H1 (cell line): Measurements from ENCODE around the gene ZNF556. TPM values are rescaled to one million over a fixed set of nuclear protein-coding genes. Genes with fewer than 3 reads are reported as not detected.

Experiments
- CTCF ChIA-PET: fragments of 300-600 bp; sonication (Branson Sonifier 250); formaldehyde crosslinking; loops from one replicate; lab custom pipeline; 2021; ENCODE audit not compliant: partially characterized antibody; lab: Charles Lee
- POLR2A ChIA-PET: fragments of 300-600 bp; sonication (Branson Sonifier 250); formaldehyde crosslinking; loops from one replicate; lab custom pipeline; 2021; ENCODE audit warnings: inconsistent platforms; ENCODE audit not compliant: partially characterized antibody; lab: Charles Lee
- DNase-seq, 2 experiments: peaks; one replicate each; pipeline versions ENCODE4 v3.0.0 to v3.0.0-alpha.2; 2010 to 2022; ENCODE audit warnings: low spot score in 2 of 2, low read depth in 1 of 2, mixed read lengths in 1 of 2
- FAIRE-seq: peaks from 2 replicates; lab custom pipeline; 2011; peaks lifted over from hg19 to GRCh38; lab: Jason Lieb, UNC
- H2AFZ ChIP-seq: 2 replicates; pipeline ENCODE4 v1.8.1; 2012; ENCODE audit warnings: low read length, inconsistent platforms
- H2AK5ac ChIP-seq: 2 replicates; pipeline ENCODE4 v1.6.1; 2013; ENCODE audit warnings: low read depth, low read length
- H2BK120ac ChIP-seq: replicated peaks from 2 replicates; pipeline ENCODE3; 2013; ENCODE audit warnings: low read depth, low read length, inconsistent platforms
- H2BK12ac ChIP-seq: 2 replicates; pipeline ENCODE4 v1.6.1; 2013; ENCODE audit warnings: low read depth, low read length
- H2BK15ac ChIP-seq: 2 replicates; pipeline ENCODE4 v1.6.1; 2013; ENCODE audit warnings: low read length
- H2BK20ac ChIP-seq: 2 replicates; pipeline ENCODE4 v1.6.1; 2013; ENCODE audit warnings: low read length
- H2BK5ac ChIP-seq: 2 replicates; pipeline ENCODE4 v1.6.1; 2013; ENCODE audit warnings: low read depth, low read length
- H3K14ac ChIP-seq: 2 replicates; pipeline ENCODE4 v1.6.1; 2013; ENCODE audit warnings: inconsistent platforms; ENCODE audit not compliant: insufficient read length
- H3K18ac ChIP-seq: 2 replicates; pipeline ENCODE4 v1.6.1; 2013; ENCODE audit warnings: low read length; ENCODE audit errors: extremely low read depth
- H3K23ac ChIP-seq: 2 replicates; pipeline ENCODE4 v1.6.1; 2013; ENCODE audit warnings: inconsistent platforms; ENCODE audit not compliant: insufficient read length
- H3K23me2 ChIP-seq: 2 replicates; pipeline ENCODE4 v1.6.1; 2013; ENCODE audit warnings: low read depth, low read length
- H3K27ac ChIP-seq: 2 replicates; pipeline ENCODE4 v1.6.1; 2011; ENCODE audit warnings: low read depth, low read length, inconsistent platforms
- H3K27me3 ChIP-seq, 4 experiments: replicated peaks in 1 of 4; 1 replicate in 1 of 4; 2 replicates in 3 of 4; pipeline versions ENCODE4 v1.6.1 to v1.8.1; 2011 to 2013; ENCODE audit warnings: low read length in 3 of 4, mild to moderate bottlenecking in 3 of 4, inconsistent platforms in 2 of 4, mixed read lengths in 2 of 4, moderate library complexity in 1 of 4; ENCODE audit not compliant: control insufficient read depth in 3 of 4, insufficient read depth in 3 of 4; ENCODE audit errors: extremely low read depth in 1 of 4
- H3K36me3 ChIP-seq, 4 experiments: 2 replicates each; pipeline versions ENCODE4 v1.6.1 to v1.8.1; 2011 to 2013; ENCODE audit warnings: mild to moderate bottlenecking in 4 of 4, low read length in 3 of 4, moderate library complexity in 2 of 4, control low read depth in 1 of 4, inconsistent platforms in 1 of 4; ENCODE audit not compliant: insufficient read depth in 4 of 4, control insufficient read depth in 2 of 4
- H3K4ac ChIP-seq: replicated peaks from 2 replicates; pipeline ENCODE3; 2013; ENCODE audit warnings: low read length, low read depth, mixed read lengths, inconsistent platforms; ENCODE audit not compliant: insufficient read length
- H3K4me1 ChIP-seq, 4 experiments: replicated peaks in 1 of 4; 1 replicate in 1 of 4; 2 replicates in 3 of 4; pipeline versions ENCODE4 v1.6.1 to v1.8.1; 2011 to 2013; ENCODE audit warnings: low read length in 3 of 4, inconsistent platforms in 2 of 4, mixed read lengths in 1 of 4; ENCODE audit not compliant: insufficient read depth in 4 of 4, control insufficient read depth in 3 of 4
- H3K4me2 ChIP-seq, 2 experiments: 2 replicates each; pipeline versions ENCODE4 v1.6.1 to v1.8.1; 2011 to 2013; ENCODE audit warnings: low read depth in 2 of 2, low read length in 2 of 2, control low read depth in 1 of 2, inconsistent platforms in 1 of 2, mild to moderate bottlenecking in 1 of 2; ENCODE audit not compliant: insufficient read depth in 1 of 2
- H3K4me3 ChIP-seq, 4 experiments: fragments of 200-600, 300-600 bp in 1 of 4; sonication (generic), shearing (Covaris generic), sonication (Bioruptor Twin) in 1 of 4; 2 replicates each; pipeline versions ENCODE4 v1.5.1 to v1.8.1; 2011 to 2016; ENCODE audit warnings: low read length in 4 of 4, low read depth in 3 of 4, control low read depth in 2 of 4, inconsistent platforms in 2 of 4, mild to moderate bottlenecking in 2 of 4, mixed read lengths in 1 of 4, moderate library complexity in 1 of 4; ENCODE audit not compliant: insufficient read depth in 2 of 4; ENCODE audit errors: extremely low read depth in 1 of 4
- H3K56ac ChIP-seq: replicated peaks from 2 replicates; pipeline ENCODE3; 2013; ENCODE audit warnings: low read depth, mild to moderate bottlenecking, mixed read lengths, low read length, inconsistent platforms; ENCODE audit not compliant: insufficient read length
- H3K79me1 ChIP-seq: 2 replicates; pipeline ENCODE4 v1.6.1; 2013; ENCODE audit warnings: low read depth, low read length, control low read depth
- H3K79me2 ChIP-seq, 2 experiments: 2 replicates each; pipeline versions ENCODE4 v1.6.1 to v1.8.1; 2012 to 2013; ENCODE audit warnings: low read length in 2 of 2, mild to moderate bottlenecking in 2 of 2, inconsistent platforms in 1 of 2; ENCODE audit not compliant: insufficient read depth in 2 of 2, control insufficient read depth in 1 of 2
- H3K9ac ChIP-seq, 4 experiments: replicated peaks in 1 of 4; 1 replicate in 1 of 4; 2 replicates in 3 of 4; pipeline versions ENCODE4 v1.6.1 to v1.8.1; 2011 to 2013; ENCODE audit warnings: low read depth in 3 of 4, low read length in 3 of 4, control low read depth in 2 of 4, mild to moderate bottlenecking in 2 of 4, moderate library complexity in 2 of 4, inconsistent platforms in 1 of 4; ENCODE audit errors: extremely low read depth in 1 of 4
- H3K9me3 ChIP-seq, 2 experiments: 2 replicates each; pipeline versions ENCODE4 v1.6.1 to v1.8.1; 2012 to 2013; ENCODE audit warnings: mild to moderate bottlenecking in 2 of 2, moderate library complexity in 2 of 2, control low read depth in 1 of 2, inconsistent platforms in 1 of 2, low read depth in 1 of 2, low read length in 1 of 2, mixed read lengths in 1 of 2; ENCODE audit not compliant: insufficient read depth in 2 of 2
- H4K20me1 ChIP-seq, 2 experiments: replicated peaks in 1 of 2; 2 replicates each; pipeline versions ENCODE3 to v1.8.1; 2011 to 2013; ENCODE audit warnings: inconsistent platforms in 2 of 2, low read length in 2 of 2, mild to moderate bottlenecking in 1 of 2; ENCODE audit not compliant: insufficient read depth in 2 of 2, control insufficient read depth in 1 of 2
- H4K5ac ChIP-seq: 2 replicates; pipeline ENCODE4 v1.6.1; 2013; ENCODE audit warnings: low read length, low read depth, mixed read lengths, inconsistent platforms; ENCODE audit not compliant: insufficient read length
- H4K8ac ChIP-seq: 2 replicates; pipeline ENCODE4 v1.8.0; 2013; ENCODE audit warnings: mild to moderate bottlenecking, moderate library complexity, low read length, inconsistent platforms; ENCODE audit not compliant: insufficient read depth; ENCODE audit errors: extremely low read depth
- H4K91ac ChIP-seq: replicated peaks from 2 replicates; pipeline ENCODE3; 2013; ENCODE audit warnings: low read length, mixed read lengths, inconsistent platforms; ENCODE audit not compliant: insufficient read length
- BACH1 ChIP-seq: IDR thresholded peaks from 2 replicates; pipeline ENCODE4 v1.6.1; 2012; ENCODE audit warnings: low read length, improper control_type of control experiment
- CTBP2 ChIP-seq: IDR thresholded peaks from 2 replicates; pipeline ENCODE4 v1.7.0; 2011; ENCODE audit warnings: borderline replicate concordance, mild to moderate bottlenecking, moderate library complexity, mixed read lengths, low read length; ENCODE audit not compliant: insufficient read depth, insufficient read length
- HDAC2 ChIP-seq, 2 experiments: fragments of 300-600 bp in 1 of 2; sonication (generic) in 1 of 2; IDR thresholded peaks; 2 replicates each; pipeline ENCODE4 v1.6.1; 2011 to 2012; ENCODE audit warnings: low read depth in 2 of 2, low read length in 2 of 2, mild to moderate bottlenecking in 2 of 2, moderate library complexity in 2 of 2, borderline replicate concordance in 1 of 2, inconsistent platforms in 1 of 2
- KDM4A ChIP-seq: IDR thresholded peaks from one replicate; pipeline ENCODE4 v1.7.1; 2012; ENCODE audit warnings: low read depth, mild to moderate bottlenecking, moderate library complexity, low read length, inconsistent platforms; ENCODE audit not compliant: severe bottlenecking
- NRF1 ChIP-seq: IDR thresholded peaks from 2 replicates; pipeline ENCODE4 v1.6.1; 2011; ENCODE audit warnings: mild to moderate bottlenecking, low read depth, low read length, improper control_type of control experiment
- POLR2A ChIP-seq, 2 experiments: IDR thresholded peaks; 1 replicate in 1 of 2; 2 replicates in 1 of 2; pipeline ENCODE4 v1.6.1; 2011; ENCODE audit warnings: low read depth in 2 of 2, low read length in 2 of 2, mild to moderate bottlenecking in 2 of 2; ENCODE audit errors: control extremely low read depth in 1 of 2
- POU5F1 ChIP-seq: IDR thresholded peaks from 2 replicates; pipeline ENCODE4 v1.6.1; 2011; ENCODE audit warnings: low read depth, mild to moderate bottlenecking, low read length, moderate library complexity
- SIRT6 ChIP-seq: IDR thresholded peaks from one replicate; pipeline ENCODE4 v1.7.1; 2012; ENCODE audit warnings: low read length, inconsistent platforms
- TAF7 ChIP-seq: optimal IDR thresholded peaks from 2 replicates; pipeline ENCODE3; 2011; ENCODE audit warnings: low read depth, mild to moderate bottlenecking, inconsistent platforms, low read length, moderate library complexity, borderline replicate concordance
- TCF12 ChIP-seq: IDR thresholded peaks from 2 replicates; pipeline ENCODE4 v1.6.1; 2011; ENCODE audit warnings: low read depth, mild to moderate bottlenecking, low read length
- YY1 ChIP-seq: IDR thresholded peaks from 2 replicates; pipeline ENCODE4 v1.6.1; 2011; ENCODE audit warnings: low read depth, mild to moderate bottlenecking, low read length
- ZNF274 ChIP-seq: IDR thresholded peaks from 2 replicates; pipeline ENCODE4 v1.7.0; 2012; ENCODE audit warnings: low read length, borderline replicate concordance; ENCODE audit errors: extremely low read depth
- WGBS, 2 experiments: shearing (Covaris generic) in 1 of 2; methylation state at CpG; one replicate each; pipeline versions ENCODE4 v1.1.6 to v1.1.7; 2013 to 2015; ENCODE audit warnings: low lambda C conversion rate in 2 of 2, mixed read lengths in 2 of 2, inconsistent platforms in 1 of 2, low coverage in 1 of 2, missing lambda C conversion rate in 1 of 2; ENCODE audit not compliant: insufficient replicate concordance in 2 of 2, insufficient coverage in 1 of 2, insufficient read length in 1 of 2; ENCODE audit errors: extremely low coverage in 1 of 2, missing lambda C conversion rate in 1 of 2; 5-methylcytosine and 5-hydroxymethylcytosine counted together
- polyA plus RNA-seq, 7 experiments: library from polyadenylated mRNA; depleted of rRNA in 3 of 7; stranded (reverse) in 5 of 7; unstranded in 2 of 7; fragments of >200 nt in 5 of 7; fragments of 200-250 nt in 2 of 7; gene quantifications; 1 replicate in 5 of 7; 2 replicates in 1 of 7; 4 replicates in 1 of 7; pipeline versions ENCODE4 v1.2.1 to v1.2.3, GENCODE V29; 2011 to 2013; ENCODE audit warnings: missing spikeins in 2 of 7, mixed read lengths in 2 of 7
- total RNA-seq: library from RNA; stranded (reverse); fragmentation: NEBNext Ultra II Directional; extraction: Animal tissue kit (Norgen Biotek cat#: 25700); gene quantifications from 2 replicates; pipeline ENCODE4 v1.2.1, GENCODE V29; 2021
- TF ChIP-seq, protein P1 (sequence below): IDR thresholded peaks from 2 replicates; pipeline ENCODE4 v1.6.1; 2012; ENCODE audit warnings: inconsistent platforms

ZNF556 gene
- total and polyA plus RNA-seq, 2 of the 8 experiments (the other 6 are each of a cell fraction or from before 2014, with no cell fraction given), result not detected

DNA sequence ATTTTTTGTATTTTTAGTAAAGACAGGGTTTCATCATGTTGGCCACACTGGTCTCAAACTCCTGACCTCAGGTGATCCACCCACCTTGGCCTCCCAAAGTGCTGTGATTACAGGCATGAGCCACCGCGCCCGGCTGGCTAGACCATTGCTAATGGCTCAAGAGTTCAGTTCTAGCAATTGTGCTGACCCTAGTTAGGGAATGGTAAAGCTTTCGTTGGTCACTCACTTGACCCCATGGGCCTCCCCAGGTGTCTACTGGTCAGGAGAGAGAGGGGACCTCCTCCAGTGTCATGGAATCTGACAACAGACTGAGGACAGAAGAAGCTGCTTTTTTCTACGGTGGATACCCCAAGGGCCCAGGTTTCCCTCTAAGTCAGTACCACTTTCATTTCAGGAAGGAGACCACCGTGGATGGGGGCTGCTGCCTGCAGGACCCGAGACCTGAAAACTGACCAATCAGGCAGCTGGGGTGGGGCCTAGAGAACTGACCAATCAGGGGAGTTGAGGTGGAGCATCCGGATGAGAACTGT, 575 bp upstream of the ZNF556 start:
- FAIRE-seq (no peak), DNase-seq (no peak)
- H4K91ac ChIP-seq, result no peak overlapping the region
- H3K4me3 ChIP-seq, result no peak overlapping the region
- H4K5ac ChIP-seq, result no peak overlapping the region
- H3K4ac ChIP-seq, result no peak overlapping the region
- no peak overlapping the region for H2BK120ac ChIP-seq
- peaks cover 35 to 79% of the 10 kb centered on the region in 2 experiments for H3K9me3 ChIP-seq
- H3K27ac ChIP-seq, result no peak overlapping the region
- no peak overlapping the region for H3K14ac ChIP-seq
- H2BK20ac ChIP-seq, result no peak overlapping the region
- 73% methylated on average over 8 of the region's 8 CpGs; no CpG with 5 or more reads in 1 of the 2 experiments for WGBS, 2 experiments
- H3K9ac ChIP-seq, result no peak overlapping the region
- H3K23ac ChIP-seq, result no peak overlapping the region
- ChIA-PET POLR2A (no interaction called here), CTCF (interaction anchor here (0.9 to 1.7 kb wide), 2 partner anchors 13 to 21 kb away, joined by 3 read pairs; no protein-coding TSS in a partner anchor)
- no peaks in the 10 kb centered on the region for H3K23me2 ChIP-seq
- H3K4me1 ChIP-seq, result no peaks in the 10 kb centered on the region
- no peak overlapping the region for H3K56ac ChIP-seq
- no peak overlapping the region for H2BK15ac ChIP-seq
- H4K8ac ChIP-seq, result no peak overlapping the region
- no peak overlapping the region for H2AK5ac ChIP-seq
- H2BK5ac ChIP-seq, result no peak overlapping the region
- H3K18ac ChIP-seq, result no peak overlapping the region
- H4K20me1 ChIP-seq, result no peaks in the 10 kb centered on the region
- no peaks in the 10 kb centered on the region for H3K79me2 ChIP-seq
- no peaks in the 10 kb centered on the region for H3K27me3 ChIP-seq
- H2AFZ ChIP-seq, result no peak overlapping the region
- no peak overlapping the region for H2BK12ac ChIP-seq
- H3K4me2 ChIP-seq, result no peak overlapping the region
- no peaks in the 10 kb centered on the region for H3K79me1 ChIP-seq
- H3K36me3 ChIP-seq, result no peaks in the 10 kb centered on the region; a peak in 1 of 8 replicates
- TF ChIP-seq, protein P1, sequence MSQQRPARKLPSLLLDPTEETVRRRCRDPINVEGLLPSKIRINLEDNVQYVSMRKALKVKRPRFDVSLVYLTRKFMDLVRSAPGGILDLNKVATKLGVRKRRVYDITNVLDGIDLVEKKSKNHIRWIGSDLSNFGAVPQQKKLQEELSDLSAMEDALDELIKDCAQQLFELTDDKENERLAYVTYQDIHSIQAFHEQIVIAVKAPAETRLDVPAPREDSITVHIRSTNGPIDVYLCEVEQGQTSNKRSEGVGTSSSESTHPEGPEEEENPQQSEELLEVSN, result no peak
- TF ChIP-seq POLR2A (IDR thresholded peaks at IDR 0.05; ENCODE audit: control extremely low read depth in 1 of 2, low read depth in 2 of 2, low read length in 2 of 2), result no peak
- TF ChIP-seq TCF12, result no peak
- TF ChIP-seq ZNF274, result no peak
- no peak for TF ChIP-seq CTBP2
- TF ChIP-seq HDAC2 (IDR thresholded peaks at IDR 0.05; ENCODE audit: borderline replicate concordance in 1 of 2, low read depth in 2 of 2, low read length in 2 of 2), result no peak
- TF ChIP-seq NRF1, result no peak
- TF ChIP-seq YY1, result no peak
- no peak for TF ChIP-seq SIRT6
- TF ChIP-seq POU5F1, result no peak
- no peak for TF ChIP-seq BACH1
- no peak for TF ChIP-seq TAF7
- TF ChIP-seq KDM4A, result no peak
